Ascending aorta (tissue), 2 donors: ENCODE measurements around the gene PPCDC. TPM values are rescaled to one million over a fixed set of nuclear protein-coding genes. Genes with fewer than 3 reads are reported as not detected.

Source experiments
- DNase-seq, 2 donors: peaks; one replicate each; pipeline ENCODE4 v3.0.0-alpha.2; 2019; ENCODE audit warnings: low spot score in 2 of 2
- H3K27ac ChIP-seq, 2 donors: fragments of 200-600 bp; sonication (generic); one replicate each; pipeline ENCODE4 v1.5.1; 2016 to 2017; ENCODE audit warnings: mild to moderate bottlenecking in 1 of 2
- H3K27me3 ChIP-seq: fragments of 200-600 bp; sonication (generic); one replicate; pipeline ENCODE4 v1.5.1; 2017
- H3K36me3 ChIP-seq, 2 donors: fragments of 200-600 bp; sonication (generic); one replicate each; pipeline ENCODE4 v1.5.1; 2016
- H3K4me1 ChIP-seq, 2 donors: fragments of 200-600 bp; sonication (generic); one replicate each; pipeline ENCODE4 v1.5.1; 2016 to 2017; ENCODE audit warnings: mild to moderate bottlenecking in 1 of 2
- H3K4me3 ChIP-seq, 2 donors: fragments of 200-600 bp; sonication (generic); one replicate each; pipeline ENCODE4 v1.5.1; 2016 to 2017; ENCODE audit warnings: mild to moderate bottlenecking in 1 of 2
- H3K9me3 ChIP-seq, 2 donors: fragments of 200-600 bp; sonication (generic); one replicate each; pipeline ENCODE4 v1.5.1; 2016
- CTCF ChIP-seq, 3 experiments: fragments of 200-600 bp in 2 of 3; fragments of 450-650 bp in 1 of 3; sonication (generic) in 2 of 3; IDR thresholded peaks; one replicate each; pipeline ENCODE4 v1.5.1; 2016 to 2019; ENCODE audit warnings: antibody characterized with exemption in 3 of 3, mild to moderate bottlenecking in 1 of 3, moderate library complexity in 1 of 3
- intact Hi-C: fragments of 100-400 bp; cut with DNase I; formaldehyde crosslinking; loops from one replicate; pipeline ENCODE4 v1.15.1; 2023
- total RNA-seq: library from RNA; depleted of rRNA; stranded (reverse); fragments of >200 nt; gene quantifications from one replicate; pipeline ENCODE4 v1.1.0, GENCODE V29; 2016

PPCDC gene
- total RNA-seq, 1 donor from 2014 or later: 8.9 TPM

- Histone ChIP-seq H3K4me1 (no peaks in the 10 kb centered on the region), H3K4me3 (no peak overlapping the region), H3K36me3 (no peaks in the 10 kb centered on the region), H3K27me3 (no peaks in the 10 kb centered on the region), H3K9me3 (no peaks in the 10 kb centered on the region), H3K27ac (no peak overlapping the region)
- DNase-seq: peak in 1 of 2 donors; percentile 46
- no peak for TF ChIP-seq CTCF (IDR thresholded peaks at IDR 0.05)
- intact Hi-C loops: no loop called here
Observed at GRCh38 chr15:75056036-75056435, 32.6 kb downstream of the PPCDC start.

GRCh38 chr15:75058127-75058905, 34.9 kb downstream of the PPCDC start:
- Histone ChIP-seq H3K27me3 (no peaks in the 10 kb centered on the region), H3K27ac (no peak overlapping the region), H3K9me3 (no peaks in the 10 kb centered on the region), H3K4me3 (no peak overlapping the region), H3K36me3 (no peaks in the 10 kb centered on the region), H3K4me1 (peaks cover 0 to 5% of the 10 kb centered on the region in 2 donors)
- no peak for TF ChIP-seq CTCF (IDR thresholded peaks at IDR 0.05)
- intact Hi-C loops: no loop called here
- peak in 1 of 2 donors; percentile 11 for DNase-seq

- intact Hi-C loops: no loop called here
- H3K4me1 ChIP-seq: peaks cover 0 to 7% of the 10 kb centered on the region in 2 donors
- no peak overlapping the region for H3K4me3 ChIP-seq
- H3K27me3 ChIP-seq: no peaks in the 10 kb centered on the region
- no peaks in the 10 kb centered on the region for H3K36me3 ChIP-seq
- no peak for TF ChIP-seq CTCF (IDR thresholded peaks at IDR 0.05)
- H3K27ac ChIP-seq: no peak overlapping the region
- DNase-seq: peak in 1 of 2 donors; percentile 35
- no peaks in the 10 kb centered on the region for H3K9me3 ChIP-seq
Observed at GRCh38 chr15:75059607-75060006, 36.2 kb downstream of the PPCDC start.

GRCh38 chr15:75061272-75061671, 37.9 kb downstream of the PPCDC start:
- peaks cover 0 to 23% of the 10 kb centered on the region in 2 donors for H3K4me1 ChIP-seq
- DNase-seq: no peak
- no peak overlapping the region for H3K27ac ChIP-seq
- H3K4me3 ChIP-seq: no peak overlapping the region
- TF ChIP-seq CTCF (IDR thresholded peaks at IDR 0.05): no peak
- H3K36me3 ChIP-seq: no peaks in the 10 kb centered on the region
- intact Hi-C loops: no loop called here
- H3K9me3 ChIP-seq: no peaks in the 10 kb centered on the region
- H3K27me3 ChIP-seq: no peaks in the 10 kb centered on the region

GRCh38 chr15:75062706-75063105, 39.3 kb downstream of the PPCDC start:
- Histone ChIP-seq H3K4me1 (peaks cover 0 to 33% of the 10 kb centered on the region in 2 donors), H3K36me3 (no peaks in the 10 kb centered on the region), H3K27me3 (no peaks in the 10 kb centered on the region), H3K4me3 (no peak overlapping the region), H3K27ac (no peak overlapping the region), H3K9me3 (no peaks in the 10 kb centered on the region)
- DNase-seq: no peak
- TF ChIP-seq CTCF (IDR thresholded peaks at IDR 0.05): no peak
- intact Hi-C loops: no loop called here
